HCT116 (cell line): ENCODE measurements around the gene RNF32. TPM values are rescaled to one million over a fixed set of nuclear protein-coding genes. Genes with fewer than 3 reads are reported as not detected.

Experiments used
- ATAC-seq: fragments of 200-7000 bp; cut with Tn5 transposase; 2 replicates; pipeline ENCODE4 v1.9.1; 2020; ENCODE audit warnings: mild to moderate bottlenecking, moderate library complexity
- BruUV-seq: library from RNA; stranded (reverse); fragments of 400-500 nt; replicated peaks from 2 replicates; lab custom pipeline; 2021; lab: Mats Ljungman, UMichigan
- CTCF ChIA-PET: fragments of 300-600 bp; sonication (Branson Sonifier 250); formaldehyde crosslinking; loops from one replicate; lab custom pipeline; 2021; ENCODE audit warnings: antibody characterized with exemption; lab: Charles Lee
- POLR2A ChIA-PET: fragments of 300-600, 350-600 bp; sonication (Branson Sonifier 250); formaldehyde crosslinking; loops from one replicate; lab custom pipeline; 2021; ENCODE audit warnings: antibody characterized with exemption; lab: Charles Lee
- RAD21 ChIA-PET, 2 experiments: fragments of 300-600 bp; sonication (Branson Sonifier 250); formaldehyde crosslinking; loops; one replicate each; lab custom pipeline; 2023; ENCODE audit warnings: low total read pairs in 2 of 2; ENCODE audit not compliant: uncharacterized antibody in 2 of 2, unreplicated experiment in 2 of 2, low non-redundant PET in 1 of 2; lab: Charles Lee
- DNase-seq: peaks from one replicate; pipeline ENCODE4 v3.0.0-alpha.2; 2010; ENCODE audit warnings: low read depth, low spot score
- H2AFZ ChIP-seq: fragments of 200-600 bp; shearing (Covaris generic), sonication (generic); 2 replicates; pipeline ENCODE4 v1.6.1; 2017; ENCODE audit warnings: low read depth, mixed run types, mixed read lengths, antibody characterized with exemption, low read length; ENCODE audit not compliant: poor library complexity, severe bottlenecking
- H3K27ac ChIP-seq: 2 replicates; pipeline ENCODE4 v1.5.1; 2012; ENCODE audit warnings: low read depth, low read length
- H3K27me3 ChIP-seq: fragments of 200-600 bp; sonication (generic); 2 replicates; pipeline ENCODE4 v1.6.1; 2016; ENCODE audit warnings: mixed run types, low read length, mixed read lengths; ENCODE audit not compliant: insufficient read depth
- H3K36me3 ChIP-seq, 2 experiments: fragments of 200-500 bp in 1 of 2; fragments of 200-600 bp in 1 of 2; sonication (Bioruptor generic) in 1 of 2; sonication (generic) in 1 of 2; 2 replicates each; pipeline versions ENCODE4 v1.5.1 to v1.6.1; 2014 to 2016; ENCODE audit warnings: low read length in 2 of 2, inconsistent platforms in 1 of 2, mixed read lengths in 1 of 2, mixed run types in 1 of 2; ENCODE audit not compliant: insufficient read depth in 2 of 2, control insufficient read depth in 1 of 2
- H3K4me1 ChIP-seq, 2 experiments: fragments of 200-600 bp in 1 of 2; sonication (generic) in 1 of 2; 2 replicates each; pipeline versions ENCODE4 v1.5.1 to v1.6.1; 2012 to 2017; ENCODE audit warnings: low read length in 2 of 2, inconsistent platforms in 1 of 2, mild to moderate bottlenecking in 1 of 2, mixed read lengths in 1 of 2, mixed run types in 1 of 2, moderate library complexity in 1 of 2; ENCODE audit not compliant: insufficient read depth in 2 of 2, control insufficient read depth in 1 of 2
- H3K4me2 ChIP-seq: fragments of 200-600 bp; sonication (generic); 2 replicates; pipeline ENCODE4 v1.6.1; 2017; ENCODE audit warnings: mixed run types, low read length, mixed read lengths
- H3K4me3 ChIP-seq, 2 experiments: fragments of 200-600 bp in 1 of 2; sonication (generic) in 1 of 2; replicated peaks in 1 of 2; 2 replicates each; pipeline ENCODE4 v1.5.1; 2011 to 2016; ENCODE audit warnings: low read length in 2 of 2, control low read depth in 1 of 2, low read depth in 1 of 2, mild to moderate bottlenecking in 1 of 2, mixed read lengths in 1 of 2, mixed run types in 1 of 2
- H3K79me2 ChIP-seq: fragments of 200-600 bp; sonication (generic); 2 replicates; pipeline ENCODE4 v1.6.1; 2017; ENCODE audit warnings: mild to moderate bottlenecking, mixed run types, low read length, moderate library complexity, mixed read lengths; ENCODE audit not compliant: insufficient read depth
- H3K9ac ChIP-seq: fragments of 200-600 bp; sonication (generic); 2 replicates; pipeline ENCODE4 v1.6.1; 2016; ENCODE audit warnings: low read length, mixed read lengths
- H3K9me2 ChIP-seq: fragments of 200-600 bp; sonication (generic), shearing (Covaris generic); 2 replicates; pipeline ENCODE4 v1.6.1; 2017; ENCODE audit warnings: mixed run types, mild to moderate bottlenecking, moderate library complexity; ENCODE audit not compliant: insufficient read depth
- H3K9me3 ChIP-seq, 2 experiments: fragments of 200-500 bp in 1 of 2; fragments of 200-600 bp in 1 of 2; sonication (Bioruptor generic) in 1 of 2; sonication (generic) in 1 of 2; 2 replicates each; pipeline ENCODE4 v1.6.1; 2014 to 2017; ENCODE audit warnings: low read length in 2 of 2, mixed read lengths in 2 of 2, inconsistent platforms in 1 of 2, low read depth in 1 of 2, mild to moderate bottlenecking in 1 of 2, mixed run types in 1 of 2, moderate library complexity in 1 of 2; ENCODE audit not compliant: control insufficient read depth in 1 of 2, insufficient read depth in 1 of 2
- H4K20me1 ChIP-seq: fragments of 200-600 bp; sonication (generic), shearing (Covaris generic); 2 replicates; pipeline ENCODE4 v1.6.1; 2017; ENCODE audit warnings: mixed run types, mild to moderate bottlenecking, moderate library complexity; ENCODE audit not compliant: insufficient read depth
- CEBPB ChIP-seq: IDR thresholded peaks from 2 replicates; pipeline ENCODE4 v1.6.1; 2012; ENCODE audit warnings: low read depth
- CTCF ChIP-seq, 3 experiments: fragments of 200-600 bp in 1 of 3; sonication (generic) in 1 of 3; IDR thresholded peaks in 2 of 3; conservative IDR thresholded peaks in 1 of 3; 2 replicates each; pipeline ENCODE4 v1.5.1; 2012 to 2017; ENCODE audit warnings: low read depth in 2 of 3, low read length in 2 of 3, antibody characterized with exemption in 1 of 3, borderline replicate concordance in 1 of 3, control low read depth in 1 of 3, mild to moderate bottlenecking in 1 of 3, mixed read lengths in 1 of 3, mixed run types in 1 of 3, moderate library complexity in 1 of 3; ENCODE audit not compliant: insufficient read depth in 1 of 3
- EGR1 ChIP-seq: IDR thresholded peaks from 2 replicates; pipeline ENCODE4 v1.6.1; 2012; ENCODE audit warnings: low read depth
- EZH2phosphoT487 ChIP-seq: fragments of 200-600 bp; IDR thresholded peaks from 2 replicates; pipeline ENCODE4 v1.6.1; 2018; ENCODE audit warnings: antibody characterized with exemption, borderline replicate concordance
- JUND ChIP-seq: IDR thresholded peaks from 2 replicates; pipeline ENCODE4 v1.6.1; 2012
- MAX ChIP-seq: IDR thresholded peaks from 2 replicates; pipeline ENCODE4 v1.6.1; 2012
- POLR2A ChIP-seq: IDR thresholded peaks from 2 replicates; pipeline ENCODE4 v1.7.0; 2011; ENCODE audit warnings: borderline replicate concordance; ENCODE audit not compliant: insufficient read depth, insufficient read length; ENCODE audit errors: extremely low read depth
- POLR2AphosphoS5 ChIP-seq: IDR thresholded peaks from 2 replicates; pipeline ENCODE4 v1.6.1; 2011; ENCODE audit warnings: mild to moderate bottlenecking, low read depth, low read length, moderate library complexity
- RAD21 ChIP-seq: IDR thresholded peaks from 2 replicates; pipeline ENCODE4 v1.6.1; 2012; ENCODE audit warnings: low read depth, mild to moderate bottlenecking
- REST ChIP-seq: IDR thresholded peaks from 2 replicates; pipeline ENCODE4 v1.6.1; 2012; ENCODE audit warnings: low read depth
- SIN3A ChIP-seq: IDR thresholded peaks from 2 replicates; pipeline ENCODE4 v1.6.1; 2012; ENCODE audit warnings: low read depth
- SP1 ChIP-seq: IDR thresholded peaks from 2 replicates; pipeline ENCODE4 v1.6.1; 2012; ENCODE audit warnings: low read depth
- YY1 ChIP-seq: IDR thresholded peaks from 2 replicates; pipeline ENCODE4 v1.6.1; 2011; ENCODE audit warnings: low read length, low read depth, moderate library complexity, mild to moderate bottlenecking; ENCODE audit not compliant: insufficient replicate concordance; ENCODE audit errors: extremely low read depth
- ZBTB33 ChIP-seq: IDR thresholded peaks from 2 replicates; pipeline ENCODE4 v1.6.1; 2011; ENCODE audit warnings: mild to moderate bottlenecking, low read length, moderate library complexity; ENCODE audit not compliant: insufficient replicate concordance; ENCODE audit errors: extremely low read depth
- ZFX ChIP-seq: fragments of 450-650 bp; IDR thresholded peaks from 2 replicates; pipeline ENCODE4 v1.6.1; 2017
- intact Hi-C: fragments of 100-400 bp; cut with micrococcal nuclease; formaldehyde crosslinking; loops from 2 replicates; pipeline ENCODE4 v1.10.0; 2022
- total RNA-seq: library from RNA; stranded (reverse); gene quantifications from one replicate; pipeline ENCODE4 v1.2.1, GENCODE V29; 2021; ENCODE audit not compliant: unreplicated experiment

RNF32 gene
- total RNA-seq, 1 experiment from 2014 or later = 3.4 TPM

- CTCF ChIA-PET = no interaction called here
- no peak overlapping the region for H3K9ac ChIP-seq
- POLR2A ChIA-PET = no interaction called here
Measured at GRCh38 chr7:156609010-156609877, 31.3 kb upstream of the RNF32 start.

More at GRCh38 chr7:156609010-156609877, 31.3 kb upstream of the RNF32 start:
- RAD21 ChIA-PET = no interaction called here
- Histone ChIP-seq H3K27ac (no peak overlapping the region), H4K20me1 (no peaks in the 10 kb centered on the region), H3K4me1 (peaks cover 0 to 6% of the 10 kb centered on the region in 2 experiments; a peak in 2 of 4 replicates), H3K4me3 (no peak overlapping the region), H3K4me2 (no peak overlapping the region), H3K9me3 (no peaks in the 10 kb centered on the region), H3K79me2 (no peaks in the 10 kb centered on the region), H3K36me3 (no peaks in the 10 kb centered on the region), H3K9me2 (no peaks in the 10 kb centered on the region), H2AFZ (no peak overlapping the region), H3K27me3 (no peaks in the 10 kb centered on the region)
- TF ChIP-seq CTCF (IDR thresholded peaks at IDR 0.05 in 2 of 3, conservative IDR thresholded peaks at IDR 0.05 in 1 of 3; ENCODE audit: borderline replicate concordance in 1 of 3, insufficient read depth in 1 of 3, low read depth in 2 of 3, low read length in 2 of 3) (no peak), SP1 (no peak), RAD21 (no peak), CEBPB (no peak), MAX (no peak), ZBTB33 (no peak), JUND (no peak), EZH2phosphoT487 (no peak), EGR1 (no peak), POLR2AphosphoS5 (no peak), SIN3A (no peak), POLR2A (no peak), ZFX (no peak), REST (no peak), YY1 (no peak)
- ATAC-seq (no peak), DNase-seq (no peak)
- intact Hi-C loops = no loop called here
- BruUV-seq = no TSS peak
